Measurements from ENCODE around the gene GALNT11.

GALNT11 gene

DNA sequence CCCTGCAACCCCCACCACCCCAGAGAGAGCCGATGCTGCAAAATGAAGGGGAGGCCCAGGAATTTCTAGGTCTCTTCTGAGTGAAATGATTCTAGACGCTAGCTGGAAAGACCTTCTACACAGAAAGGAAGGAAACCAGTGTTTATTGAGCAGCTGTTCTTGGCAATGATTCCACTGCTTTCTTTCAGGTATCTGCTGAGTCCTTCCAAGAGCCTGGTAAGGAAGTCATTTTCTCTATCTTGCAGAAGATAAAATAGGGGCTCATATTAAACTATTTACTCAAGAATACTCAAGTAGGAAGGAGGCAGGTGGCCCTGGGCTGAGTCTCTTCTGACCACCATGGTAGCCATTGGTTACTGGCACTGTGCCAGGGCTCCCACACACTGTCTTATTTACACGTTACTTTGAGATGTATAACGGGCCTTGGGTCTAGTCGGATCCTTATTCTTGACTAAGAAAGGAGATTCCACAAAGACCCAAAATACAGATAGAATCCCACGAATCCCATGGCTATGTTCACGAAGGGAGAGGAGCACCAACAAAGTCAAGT lies 112.1 kb downstream of the GALNT11 start:
- peaks cover 30% of the 10 kb centered on the region for H3K36me3 ChIP-seq (replicated peaks)
- in situ Hi-C loops (cut with HindIII; ENCODE audit: low pct_ligation_motif_present, low sequenced_read_pairs) = no loop called here

DNA sequence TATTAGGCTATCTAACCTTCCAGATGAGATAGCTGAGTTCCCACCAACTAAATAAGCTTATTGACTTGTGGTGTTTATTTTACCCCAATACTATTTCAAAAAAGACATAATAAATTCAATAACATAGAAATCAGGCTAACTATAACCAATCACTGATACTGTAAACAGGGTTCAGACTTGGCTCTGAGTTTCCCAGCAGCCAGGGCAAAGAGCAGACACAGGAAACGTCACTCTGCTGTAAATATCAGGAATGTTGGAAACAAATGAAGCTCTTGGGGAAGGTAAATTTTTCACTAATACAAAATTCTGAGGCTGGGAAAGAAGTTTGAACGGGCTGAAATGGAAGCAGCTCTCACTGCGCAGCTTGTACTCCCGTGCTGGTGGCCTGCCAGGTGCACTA lies 114.6 kb downstream of the GALNT11 start:
- TF ChIP-seq, protein P1, sequence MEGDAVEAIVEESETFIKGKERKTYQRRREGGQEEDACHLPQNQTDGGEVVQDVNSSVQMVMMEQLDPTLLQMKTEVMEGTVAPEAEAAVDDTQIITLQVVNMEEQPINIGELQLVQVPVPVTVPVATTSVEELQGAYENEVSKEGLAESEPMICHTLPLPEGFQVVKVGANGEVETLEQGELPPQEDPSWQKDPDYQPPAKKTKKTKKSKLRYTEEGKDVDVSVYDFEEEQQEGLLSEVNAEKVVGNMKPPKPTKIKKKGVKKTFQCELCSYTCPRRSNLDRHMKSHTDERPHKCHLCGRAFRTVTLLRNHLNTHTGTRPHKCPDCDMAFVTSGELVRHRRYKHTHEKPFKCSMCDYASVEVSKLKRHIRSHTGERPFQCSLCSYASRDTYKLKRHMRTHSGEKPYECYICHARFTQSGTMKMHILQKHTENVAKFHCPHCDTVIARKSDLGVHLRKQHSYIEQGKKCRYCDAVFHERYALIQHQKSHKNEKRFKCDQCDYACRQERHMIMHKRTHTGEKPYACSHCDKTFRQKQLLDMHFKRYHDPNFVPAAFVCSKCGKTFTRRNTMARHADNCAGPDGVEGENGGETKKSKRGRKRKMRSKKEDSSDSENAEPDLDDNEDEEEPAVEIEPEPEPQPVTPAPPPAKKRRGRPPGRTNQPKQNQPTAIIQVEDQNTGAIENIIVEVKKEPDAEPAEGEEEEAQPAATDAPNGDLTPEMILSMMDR (IDR thresholded peaks at IDR 0.05; ENCODE audit: low read depth, low read length, missing control alignments) = no peak
- DNase-seq = no peak
- H3K36me3 ChIP-seq (replicated peaks) = peaks cover 38% of the 10 kb centered on the region
- in situ Hi-C loops (cut with HindIII; ENCODE audit: low pct_ligation_motif_present, low sequenced_read_pairs) = no loop called here
- H3K27ac ChIP-seq = no peak overlapping the region
- no peak overlapping the region for H3K4me3 ChIP-seq (ENCODE audit: low read depth, low read length)
- H3K27me3 ChIP-seq (replicated peaks) = no peaks in the 10 kb centered on the region

More for the DNA sequence above, 112.1 kb downstream of the GALNT11 start:
- TF ChIP-seq, protein P1 (IDR thresholded peaks at IDR 0.05; ENCODE audit: low read depth, low read length, missing control alignments) = no peak
- Histone ChIP-seq H3K4me3 (ENCODE audit: low read depth, low read length) (no peak overlapping the region), H3K27me3 (replicated peaks) (no peaks in the 10 kb centered on the region), H3K27ac (no peak overlapping the region)
- no peak for DNase-seq

DNA sequence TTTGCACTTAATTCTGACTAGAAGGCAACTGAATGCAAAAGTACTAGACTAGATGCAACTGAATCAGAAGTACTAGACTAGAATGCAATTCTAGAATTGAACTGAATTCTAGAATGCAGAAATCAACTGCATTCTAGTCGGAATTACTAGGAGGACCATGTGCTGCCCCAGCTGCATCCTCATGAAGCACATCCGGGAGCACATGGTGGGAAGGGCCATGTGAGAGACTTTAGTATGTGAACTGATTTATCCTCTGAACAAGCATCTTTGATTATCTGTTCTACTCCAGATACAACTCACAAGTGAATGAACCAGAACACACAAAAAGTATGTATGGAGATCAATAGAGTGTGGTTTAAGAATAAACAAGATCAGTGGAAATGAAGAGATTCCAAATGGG lies 115.1 kb downstream of the GALNT11 start:
- Histone ChIP-seq H3K4me3 (ENCODE audit: low read depth, low read length) (no peak overlapping the region), H3K27me3 (replicated peaks) (no peaks in the 10 kb centered on the region), H3K27ac (no peak overlapping the region), H3K36me3 (replicated peaks) (peaks cover 38% of the 10 kb centered on the region)
- TF ChIP-seq, protein P1 (IDR thresholded peaks at IDR 0.05; ENCODE audit: low read depth, low read length, missing control alignments) = no peak
- in situ Hi-C loops (cut with HindIII; ENCODE audit: low pct_ligation_motif_present, low sequenced_read_pairs) = no loop called here
- no peak for DNase-seq

DNA sequence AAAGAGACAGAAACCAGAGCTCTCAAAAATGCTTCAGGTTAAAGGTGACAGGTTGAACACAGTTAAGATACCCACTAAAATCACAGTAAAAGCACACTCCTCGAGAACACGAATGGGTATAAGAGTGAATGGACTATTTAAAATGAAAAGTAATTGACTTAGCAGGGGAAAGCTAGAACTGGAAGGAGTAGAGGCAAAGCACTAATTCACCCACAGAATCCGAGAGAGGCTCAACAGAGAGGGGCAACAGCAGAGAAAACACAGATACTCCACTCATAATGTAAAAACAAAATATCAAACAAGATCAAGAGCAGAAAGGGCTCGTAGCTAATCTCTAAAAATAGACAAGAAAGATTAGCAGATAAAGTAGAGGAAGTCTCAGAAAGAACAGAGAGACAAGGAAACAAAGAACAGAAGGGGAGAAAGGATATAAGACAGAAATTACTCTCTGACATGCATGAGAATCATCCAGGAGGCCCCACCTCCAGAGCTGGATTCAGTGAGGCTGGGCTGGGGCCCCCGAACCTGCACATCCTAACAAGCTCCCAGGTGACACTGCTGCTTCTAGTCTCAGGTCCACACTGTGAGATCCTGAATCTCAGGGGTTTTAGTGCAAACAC lies 117.6 kb downstream of the GALNT11 start:
- H3K4me3 ChIP-seq (ENCODE audit: low read depth, low read length) = no peak overlapping the region
- no peaks in the 10 kb centered on the region for H3K27me3 ChIP-seq (replicated peaks)
- in situ Hi-C loops (cut with HindIII; ENCODE audit: low pct_ligation_motif_present, low sequenced_read_pairs) = no loop called here
- H3K36me3 ChIP-seq (replicated peaks) = peaks cover 45% of the 10 kb centered on the region
- TF ChIP-seq, protein P1 (IDR thresholded peaks at IDR 0.05; ENCODE audit: low read depth, low read length, missing control alignments) = no peak
- DNase-seq = no peak
- no peak overlapping the region for H3K27ac ChIP-seq

DNA sequence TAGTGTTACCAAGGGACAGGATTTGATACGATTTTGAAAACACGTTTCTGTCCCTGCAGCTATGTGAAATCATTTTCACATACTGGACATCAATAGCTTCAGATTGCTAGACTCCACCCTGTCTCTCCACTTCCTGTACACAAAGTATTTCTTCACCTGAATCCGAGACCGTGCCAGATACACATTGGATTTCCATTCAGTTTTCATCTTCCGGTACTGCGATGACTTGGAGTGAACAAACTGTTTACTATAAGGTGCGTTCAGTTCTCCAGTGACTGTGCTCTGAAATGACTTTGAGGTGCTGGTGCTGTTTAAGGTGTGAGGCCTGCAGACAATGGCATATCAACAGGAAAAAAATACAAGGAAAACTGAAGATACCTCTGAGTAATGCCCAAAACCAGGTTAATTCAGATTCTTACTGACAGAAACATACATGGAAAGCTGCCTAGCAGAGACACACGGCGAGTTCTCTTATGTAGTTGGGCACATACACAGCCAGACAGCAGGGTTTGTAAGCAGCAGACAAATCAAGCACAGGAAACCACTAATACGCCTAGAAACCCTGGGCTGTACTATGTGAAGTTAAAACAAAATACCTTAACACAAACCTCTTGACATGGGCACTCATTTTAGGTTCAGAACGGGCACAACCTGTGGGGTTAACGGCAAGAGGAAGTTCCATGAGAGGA lies 119.2 kb downstream of the GALNT11 start:
- H3K27me3 ChIP-seq (replicated peaks) = no peaks in the 10 kb centered on the region
- DNase-seq = no peak
- in situ Hi-C loops (cut with HindIII; ENCODE audit: low pct_ligation_motif_present, low sequenced_read_pairs) = no loop called here
- TF ChIP-seq, protein P1 (IDR thresholded peaks at IDR 0.05; ENCODE audit: low read depth, low read length, missing control alignments) = no peak
- H3K27ac ChIP-seq = no peak overlapping the region
- H3K36me3 ChIP-seq (replicated peaks) = peaks cover 43% of the 10 kb centered on the region
- H3K4me3 ChIP-seq (ENCODE audit: low read depth, low read length) = no peak overlapping the region
